H9 (cell line): ENCODE data around the gene KNSTRN. TPM values are rescaled to one million over a fixed set of nuclear protein-coding genes. Genes with fewer than 3 reads are reported as not detected.

Experiments used
- DNase-seq: peaks from one replicate; pipeline ENCODE4 v3.0.0-alpha.2; 2017
- H2AFZ ChIP-seq: one replicate; pipeline ENCODE4 v1.6.1; 2013; ENCODE audit warnings: mild to moderate bottlenecking, low read length, control low read depth, moderate library complexity
- H2AK5ac ChIP-seq: 2 replicates; pipeline ENCODE4 v1.6.1; 2013; ENCODE audit warnings: low read length, control low read depth, mixed read lengths; ENCODE audit not compliant: insufficient read length
- H2BK120ac ChIP-seq: one replicate; pipeline ENCODE4 v1.6.1; 2013; ENCODE audit warnings: low read depth, mild to moderate bottlenecking, low read length, control low read depth, inconsistent platforms; ENCODE audit not compliant: poor library complexity, severe bottlenecking
- H2BK12ac ChIP-seq: 2 replicates; pipeline ENCODE4 v1.6.1; 2013; ENCODE audit warnings: low read length, control low read depth, mixed read lengths, low read depth; ENCODE audit not compliant: insufficient read length
- H2BK15ac ChIP-seq: 2 replicates; pipeline ENCODE4 v1.6.1; 2013; ENCODE audit warnings: low read depth, low read length, control low read depth
- H2BK20ac ChIP-seq: one replicate; pipeline ENCODE4 v1.6.1; 2013; ENCODE audit warnings: low read depth, mild to moderate bottlenecking, low read length, control low read depth, inconsistent platforms; ENCODE audit not compliant: poor library complexity, severe bottlenecking
- H2BK5ac ChIP-seq: 2 replicates; pipeline ENCODE4 v1.6.1; 2013; ENCODE audit warnings: low read length, control low read depth, mixed read lengths; ENCODE audit not compliant: insufficient read length
- H3K14ac ChIP-seq: 2 replicates; pipeline ENCODE4 v1.6.1; 2013; ENCODE audit warnings: low read length, control low read depth; ENCODE audit not compliant: insufficient read depth
- H3K18ac ChIP-seq: 2 replicates; pipeline ENCODE4 v1.6.1; 2013; ENCODE audit warnings: low read depth, mild to moderate bottlenecking, mixed read lengths, low read length, control low read depth; ENCODE audit not compliant: insufficient read length
- H3K23ac ChIP-seq: 2 replicates; pipeline ENCODE4 v1.6.1; 2013; ENCODE audit warnings: low read length, control low read depth, mixed read lengths, low read depth; ENCODE audit not compliant: insufficient read length
- H3K23me2 ChIP-seq: 2 replicates; pipeline ENCODE4 v1.6.1; 2013; ENCODE audit warnings: low read depth, mild to moderate bottlenecking, mixed read lengths, low read length, control low read depth; ENCODE audit not compliant: insufficient read length, poor library complexity, severe bottlenecking
- H3K27ac ChIP-seq: 2 replicates; pipeline ENCODE4 v1.5.1; 2013; ENCODE audit warnings: low read length, control low read depth, mixed read lengths, low read depth; ENCODE audit not compliant: insufficient read length
- H3K27me3 ChIP-seq: 2 replicates; pipeline ENCODE4 v1.6.1; 2013; ENCODE audit warnings: low read length, control low read depth, inconsistent platforms; ENCODE audit not compliant: insufficient read depth
- H3K4ac ChIP-seq: 2 replicates; pipeline ENCODE4 v1.6.1; 2013; ENCODE audit warnings: low read depth, mild to moderate bottlenecking, control low read depth, inconsistent platforms, low read length, moderate library complexity
- H3K4me1 ChIP-seq: 2 replicates; pipeline ENCODE4 v1.6.1; 2013; ENCODE audit warnings: low read length, control low read depth, inconsistent platforms; ENCODE audit not compliant: insufficient read depth
- H3K4me2 ChIP-seq: 2 replicates; pipeline ENCODE4 v1.6.1; 2013; ENCODE audit warnings: low read length, control low read depth, mixed read lengths; ENCODE audit not compliant: insufficient read length, insufficient read depth
- H3K56ac ChIP-seq: 2 replicates; pipeline ENCODE4 v1.6.1; 2013; ENCODE audit warnings: low read depth, mild to moderate bottlenecking, mixed read lengths, low read length, control low read depth; ENCODE audit not compliant: insufficient read length
- H3K79me1 ChIP-seq: 2 replicates; pipeline ENCODE4 v1.6.1; 2013; ENCODE audit warnings: low read depth, mild to moderate bottlenecking, moderate library complexity, low read length, control low read depth, inconsistent platforms; ENCODE audit not compliant: insufficient read depth, poor library complexity, severe bottlenecking
- H3K79me2 ChIP-seq: 2 replicates; pipeline ENCODE4 v1.6.1; 2013; ENCODE audit warnings: low read length, control low read depth, inconsistent platforms; ENCODE audit not compliant: insufficient read depth
- H3K9ac ChIP-seq: 2 replicates; pipeline ENCODE4 v1.6.1; 2013; ENCODE audit warnings: low read length, control low read depth, mixed read lengths; ENCODE audit not compliant: insufficient read length; ENCODE audit errors: extremely low read depth
- H3K9me3 ChIP-seq: one replicate; pipeline ENCODE4 v1.6.1; 2013; ENCODE audit warnings: low read depth, low read length, inconsistent platforms; ENCODE audit not compliant: control insufficient read depth
- H3T11ph ChIP-seq: one replicate; pipeline ENCODE4 v1.6.1; 2013; ENCODE audit warnings: mild to moderate bottlenecking, low read length, control low read depth, inconsistent platforms
- H4K20me1 ChIP-seq: one replicate; pipeline ENCODE4 v1.6.1; 2013; ENCODE audit not compliant: control insufficient read depth, insufficient read length, insufficient read depth
- H4K5ac ChIP-seq: 2 replicates; pipeline ENCODE4 v1.6.1; 2013; ENCODE audit warnings: low read depth, mild to moderate bottlenecking, mixed read lengths, low read length, control low read depth; ENCODE audit not compliant: insufficient read length
- H4K8ac ChIP-seq: replicated peaks from 2 replicates; pipeline ENCODE4 v1.6.1; 2013; ENCODE audit warnings: low read length, control low read depth, mixed read lengths, low read depth; ENCODE audit not compliant: insufficient read length
- H4K91ac ChIP-seq: 2 replicates; pipeline ENCODE4 v1.6.1; 2013; ENCODE audit warnings: low read depth, mild to moderate bottlenecking, moderate library complexity, mixed read lengths, low read length, control low read depth; ENCODE audit not compliant: insufficient read length
- H3K27ac Mint-ChIP-seq, 3 experiments: 2 replicates in 2 of 3; 3 replicates in 1 of 3; pipeline ENCODE4 v1.8.0; 2020 to 2021; ENCODE audit warnings: mixed read lengths in 3 of 3, mild to moderate bottlenecking in 1 of 3, moderate library complexity in 1 of 3
- H3K27me3 Mint-ChIP-seq: 2 replicates; pipeline ENCODE4 v1.8.0; 2021; ENCODE audit warnings: low read depth, mild to moderate bottlenecking, moderate library complexity, mixed read lengths
- H3K36me3 Mint-ChIP-seq, 3 experiments: 2 replicates in 2 of 3; 3 replicates in 1 of 3; pipeline ENCODE4 v1.8.0; 2020 to 2021; ENCODE audit warnings: low read depth in 3 of 3, mixed read lengths in 3 of 3; ENCODE audit not compliant: insufficient read depth in 1 of 3
- H3K4me1 Mint-ChIP-seq, 2 experiments: 2 replicates each; pipeline ENCODE4 v1.8.0; 2020; ENCODE audit warnings: mixed read lengths in 2 of 2
- H3K4me3 Mint-ChIP-seq, 2 experiments: 2 replicates in 1 of 2; 3 replicates in 1 of 2; pipeline ENCODE4 v1.8.0; 2020 to 2021; ENCODE audit warnings: mild to moderate bottlenecking in 2 of 2, mixed read lengths in 2 of 2, moderate library complexity in 1 of 2
- H3K9me3 Mint-ChIP-seq, 2 experiments: 2 replicates in 1 of 2; 3 replicates in 1 of 2; pipeline ENCODE4 v1.8.0; 2020; ENCODE audit warnings: mild to moderate bottlenecking in 2 of 2, mixed read lengths in 2 of 2, moderate library complexity in 1 of 2
- CTCF ChIP-seq: fragments of 200-600 bp; sonication (generic); conservative IDR thresholded peaks from 3 replicates; pipeline ENCODE4 v1.8.0; 2021; ENCODE audit warnings: antibody characterized with exemption, mild to moderate bottlenecking
- WGBS: extraction: QIAGEN DNeasy Blood & Tissue Kit; methylation state at CpG from one replicate; pipeline ENCODE4 v1.1.7; 2013; ENCODE audit warnings: missing lambda C conversion rate, low lambda C conversion rate, mixed read lengths; ENCODE audit not compliant: insufficient read length; ENCODE audit errors: extremely low coverage; 5-methylcytosine and 5-hydroxymethylcytosine counted together
- total RNA-seq: library from RNA; stranded (reverse); gene quantifications from 2 replicates; pipeline ENCODE4 v1.2.1, GENCODE V29; 2021

Gene KNSTRN
- total RNA-seq, 1 experiment from 2014 or later = 53.9 TPM

- no peak within 1 kb of the TSS for H4K5ac ChIP-seq
- H3K79me2 ChIP-seq = peaks cover 34% of the 10 kb centered on the region; the same call in 1 of the 2 replicates
- H2BK20ac ChIP-seq = no peak within 1 kb of the TSS
- peak within 1 kb of the TSS; percentile 80 for H3K4me2 ChIP-seq
- Mint-ChIP-seq H3K4me1 (peaks cover 62 to 67% of the 10 kb centered on the region in 2 experiments), H3K27me3 (peaks cover 11% of the 10 kb centered on the region), H3K9me3 (no peaks in the 10 kb centered on the region), H3K36me3 (peaks cover 0 to 16% (median 0%) of the 10 kb centered on the region in 3 experiments; a peak in 5 of 7 replicates), H3K4me3 (peak within 1 kb of the TSS; percentile 95 to 96), H3K27ac (peak within 1 kb of the TSS; percentile 67 to 97 (median 74); a peak in 6 of 7 replicates)
- no peak within 1 kb of the TSS for H3T11ph ChIP-seq
- no peak within 1 kb of the TSS for H2AFZ ChIP-seq
- H2BK15ac ChIP-seq = no peak within 1 kb of the TSS
- peak; percentile 97 for DNase-seq
- peaks cover 42% of the 10 kb centered on the region for H3K23me2 ChIP-seq
- WGBS = no CpG with 5 or more reads among the region's 119 CpGs
- H3K18ac ChIP-seq = peak within 1 kb of the TSS; percentile 65
- peak within 1 kb of the TSS; percentile 80 for H3K14ac ChIP-seq
- no peak within 1 kb of the TSS for H3K23ac ChIP-seq
- peaks cover 28% of the 10 kb centered on the region for H3K4me1 ChIP-seq
- no peak within 1 kb of the TSS for H3K27ac ChIP-seq
- no peaks in the 10 kb centered on the region for H3K9me3 ChIP-seq
- no peak within 1 kb of the TSS for H3K4ac ChIP-seq
- H3K9ac ChIP-seq = peak within 1 kb of the TSS; percentile 76
- TF ChIP-seq CTCF = no peak
- H2AK5ac ChIP-seq = no peak within 1 kb of the TSS
- H3K27me3 ChIP-seq = no peaks in the 10 kb centered on the region
- no peak within 1 kb of the TSS for H3K56ac ChIP-seq
- no peak within 1 kb of the TSS for H2BK12ac ChIP-seq
- no peaks in the 10 kb centered on the region for H4K20me1 ChIP-seq
- no peak within 1 kb of the TSS for H4K91ac ChIP-seq
- no peak within 1 kb of the TSS for H4K8ac ChIP-seq
- no peak within 1 kb of the TSS for H2BK120ac ChIP-seq
- peaks cover 8% of the 10 kb centered on the region for H3K79me1 ChIP-seq
- H2BK5ac ChIP-seq = no peak within 1 kb of the TSS
These were observed 58.4 kb downstream of the KNSTRN start, which contains the start of gene BAHD1 for GRCh38 chr15:40440743-40441564. Gene BAHD1, plus strand, starts transcription at chr15:40440953. Its CDS starts 17,512 bp downstream, at chr15:40458465.
